Middle frontal gyrus (tissue), 1 donor: Measurements from ENCODE around the gene PGGT1B.
"Not testable (repeated sequence)": the region's sequence is repeated elsewhere in the genome, so short reads cannot be mapped to it uniquely, and the experiment has no call there.

Experiments
- DNase-seq: peaks from one replicate; pipeline ENCODE4 v3.0.0-alpha.2; 2015; ENCODE audit warnings: low spot score; ENCODE audit errors: extremely low spot score

Gene PGGT1B

GRCh38 chr5:115260248-115260647, 2.4 kb downstream of the PGGT1B start:
- no peak for DNase-seq

GRCh38 chr5:115257981-115258380, 4.7 kb downstream of the PGGT1B start:
- DNase-seq: no peak

GRCh38 chr5:115249379-115249778, 13.3 kb downstream of the PGGT1B start:
- DNase-seq: not testable (repeated sequence)

- peak; percentile 38 for DNase-seq
These were observed 16.2 kb downstream of the PGGT1B start for GRCh38 chr5:115246361-115246991.

- no peak for DNase-seq
These were observed 19.3 kb downstream of the PGGT1B start for GRCh38 chr5:115243412-115243811.

GRCh38 chr5:115241881-115242642, 20.6 kb downstream of the PGGT1B start:
- DNase-seq: no peak

- DNase-seq: no peak
These were observed 25.6 kb downstream of the PGGT1B start for GRCh38 chr5:115237066-115237465.

GRCh38 chr5:115236599-115236998, 26.1 kb downstream of the PGGT1B start:
- DNase-seq: no peak

- no peak for DNase-seq
These were observed 31.1 kb downstream of the PGGT1B start for GRCh38 chr5:115231598-115231997.

GRCh38 chr5:115229606-115230005, 33.1 kb downstream of the PGGT1B start:
- no peak for DNase-seq

GRCh38 chr5:115227281-115227680, 35.4 kb downstream of the PGGT1B start:
- no peak for DNase-seq

- DNase-seq: no peak
These were observed 48.1 kb downstream of the PGGT1B start for GRCh38 chr5:115214541-115214940.

- DNase-seq: peak; percentile 43
These were observed 53.4 kb downstream of the PGGT1B start for GRCh38 chr5:115209279-115209678.

GRCh38 chr5:115202952-115203351, 59.7 kb downstream of the PGGT1B start:
- no peak for DNase-seq

- DNase-seq: no peak
These were observed 66.5 kb downstream of the PGGT1B start for GRCh38 chr5:115196161-115196560.

GRCh38 chr5:115194676-115195075, 68.0 kb downstream of the PGGT1B start:
- DNase-seq: no peak

GRCh38 chr5:115193295-115193694, 69.4 kb downstream of the PGGT1B start:
- no peak for DNase-seq

- DNase-seq: no peak
These were observed 70.6 kb downstream of the PGGT1B start for GRCh38 chr5:115192098-115192497.

- DNase-seq: no peak
These were observed 71.1 kb downstream of the PGGT1B start for GRCh38 chr5:115191474-115192031.

- no peak for DNase-seq
These were observed 72.3 kb downstream of the PGGT1B start for GRCh38 chr5:115190388-115190787.

- no peak for DNase-seq
These were observed 72.8 kb downstream of the PGGT1B start for GRCh38 chr5:115189866-115190265.

- DNase-seq: no peak
These were observed 75.9 kb downstream of the PGGT1B start for GRCh38 chr5:115186794-115187193.

GRCh38 chr5:115184770-115185169, 77.9 kb downstream of the PGGT1B start:
- DNase-seq: no peak
